ENCODE measurements around the gene ADAMTS20.

The ADAMTS20 gene

DNA sequence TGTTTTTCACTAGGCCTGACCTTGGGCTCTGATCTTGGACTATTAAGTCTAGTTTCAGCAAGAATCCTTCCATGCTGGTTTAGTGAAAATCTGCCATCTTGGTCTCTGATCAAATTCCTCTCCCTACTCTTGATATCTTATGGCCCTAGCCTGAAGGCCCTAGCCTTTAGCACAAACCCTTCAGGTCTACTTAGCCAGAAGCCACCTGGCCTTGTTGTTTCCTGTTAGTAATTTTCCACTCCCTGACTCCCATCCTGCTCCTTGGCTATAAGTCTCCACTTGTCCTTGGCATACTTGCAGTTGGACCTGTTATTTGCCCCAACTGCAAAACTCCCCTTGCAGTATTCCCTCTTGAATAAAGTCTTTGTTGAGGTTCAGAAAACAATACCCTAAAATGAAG is 241.4 kb downstream of the ADAMTS20 start:
- no peak for DNase-seq

DNA sequence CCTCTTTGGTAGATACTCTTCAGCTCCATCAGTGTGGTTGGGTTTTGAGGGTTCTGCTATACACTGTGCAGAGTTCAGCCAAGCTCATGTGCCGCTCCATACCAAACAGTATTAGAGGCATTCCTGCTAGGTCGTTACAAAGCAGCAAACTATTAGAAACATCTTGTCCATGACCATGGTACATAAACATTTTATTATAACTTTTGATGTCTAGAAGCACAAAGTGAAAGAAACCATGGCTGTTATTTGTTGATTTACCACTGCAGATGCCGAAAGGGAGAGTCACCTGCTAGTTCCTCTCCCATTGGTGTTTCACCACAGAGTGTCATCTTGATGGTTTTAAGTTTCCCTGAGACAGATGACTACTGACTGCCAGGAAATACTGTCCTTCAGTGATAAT is 242.0 kb downstream of the ADAMTS20 start:
- DNase-seq: no peak

DNA sequence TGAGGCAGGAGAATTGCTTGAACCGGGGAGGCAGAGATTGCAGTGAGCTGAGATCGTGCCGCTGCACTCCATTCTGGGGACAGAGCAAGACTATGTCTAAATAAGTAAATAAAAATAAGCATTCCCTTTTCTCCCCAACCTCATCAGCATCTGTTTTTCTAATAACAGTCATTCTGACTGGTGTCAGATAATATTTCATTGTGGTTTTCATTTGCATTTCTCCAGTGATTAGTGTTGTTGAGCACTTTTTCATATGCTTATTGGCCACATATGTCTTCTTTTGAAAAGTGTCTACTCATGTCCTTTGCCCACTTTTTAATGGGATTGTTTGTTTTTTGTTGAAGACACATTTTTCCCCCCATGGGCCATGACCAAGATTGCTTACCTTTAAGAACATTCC is 243.2 kb downstream of the ADAMTS20 start:
- no peak for DNase-seq

GRCh38 chr12:43307126-43307525 is 244.9 kb downstream of the ADAMTS20 start:
- no peak for DNase-seq

GRCh38 chr12:43306066-43306465 is 245.9 kb downstream of the ADAMTS20 start:
- DNase-seq: no peak

DNA sequence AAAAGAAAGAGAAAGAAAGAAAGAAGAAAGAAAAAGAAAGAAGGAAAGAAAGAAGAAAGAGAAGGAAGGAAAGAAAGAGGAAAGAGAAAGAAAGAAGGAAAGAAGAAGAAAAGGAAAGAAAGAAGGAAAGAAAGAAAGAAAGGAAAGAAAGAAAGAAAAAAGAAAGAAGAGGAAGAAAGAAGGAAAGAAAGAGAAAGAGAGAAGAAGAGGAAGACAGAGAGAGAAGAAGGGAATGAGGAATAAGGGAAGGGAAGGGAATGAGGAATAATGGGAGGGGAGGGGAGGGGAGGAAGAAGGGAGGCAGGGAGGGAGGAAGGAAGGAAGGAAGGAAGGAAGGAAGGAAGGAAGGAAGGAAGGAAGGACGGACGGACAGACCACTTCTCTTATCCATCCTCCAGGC is 246.9 kb downstream of the ADAMTS20 start:
- DNase-seq: no peak
